ENCODE results near the gene TGFBRAP1. TPM values are rescaled to one million over a fixed set of nuclear protein-coding genes. Genes with fewer than 3 reads are reported as not detected.

Gene TGFBRAP1
- total RNA-seq, 4 donors from 2014 or later = 17.7 to 29.0 (median 26.2) TPM

DNA sequence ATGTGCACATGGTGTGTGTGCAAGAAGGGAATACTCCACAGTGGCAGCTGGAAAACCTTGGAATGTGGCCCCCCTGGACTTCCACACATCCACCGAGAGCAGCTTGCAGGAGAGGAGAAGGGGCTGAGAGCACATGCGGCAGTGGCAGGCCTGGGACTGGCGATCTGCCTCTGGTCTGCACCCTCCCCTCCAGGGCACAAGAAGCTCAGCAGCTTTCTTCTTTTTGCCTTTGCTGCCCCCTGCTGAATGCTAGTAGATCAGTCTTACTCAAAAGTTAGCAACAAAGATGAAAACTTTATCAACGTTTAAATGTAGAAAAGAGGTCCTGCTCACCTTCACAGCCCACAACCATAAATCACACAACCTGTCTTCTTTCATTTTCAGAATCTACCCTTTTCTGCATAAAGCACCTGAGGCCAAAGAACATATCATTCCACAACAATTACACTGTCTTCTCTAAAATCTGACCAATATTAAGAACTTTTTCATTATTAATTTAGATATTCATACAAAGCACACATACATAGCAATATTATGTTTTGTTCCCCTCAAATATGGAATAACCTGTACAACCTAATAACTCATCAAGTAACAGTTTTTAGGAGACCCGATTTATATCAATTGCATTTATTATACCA lies 34.6 kb downstream of the TGFBRAP1 start:
- H3K36me3 ChIP-seq = peaks cover 0 to 49% (median 0%) of the 10 kb centered on the region in 3 donors

DNA sequence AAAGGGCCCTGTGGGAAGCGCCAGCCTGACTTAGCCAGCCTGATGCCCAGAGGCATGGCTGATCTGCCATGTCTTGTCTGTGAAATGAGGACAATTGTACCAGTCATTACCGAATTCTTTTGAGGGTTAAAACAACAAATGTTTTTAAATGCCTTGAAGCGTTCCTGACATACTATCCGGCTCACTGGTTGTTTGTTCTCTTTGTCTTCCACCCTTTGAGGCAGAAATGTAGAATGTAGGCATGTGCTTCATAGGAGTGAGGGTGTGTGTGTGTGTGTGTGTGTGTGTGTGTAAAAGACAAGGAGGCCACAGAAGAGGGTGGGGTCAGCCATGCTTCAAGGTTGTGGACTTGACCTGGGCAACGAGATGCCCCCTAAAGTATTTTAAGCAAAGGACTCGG lies 35.5 kb downstream of the TGFBRAP1 start:
- Histone ChIP-seq H3K27me3 (no peaks in the 10 kb centered on the region), H3K36me3 (peaks cover 0 to 53% (median 0%) of the 10 kb centered on the region in 3 donors), H3K4me1 (no peaks in the 10 kb centered on the region), H3K4me3 (no peak overlapping the region), H3K27ac (no peak overlapping the region), H3K9me3 (no peaks in the 10 kb centered on the region)
- DNase-seq = no peak
- TF ChIP-seq, protein P1, sequence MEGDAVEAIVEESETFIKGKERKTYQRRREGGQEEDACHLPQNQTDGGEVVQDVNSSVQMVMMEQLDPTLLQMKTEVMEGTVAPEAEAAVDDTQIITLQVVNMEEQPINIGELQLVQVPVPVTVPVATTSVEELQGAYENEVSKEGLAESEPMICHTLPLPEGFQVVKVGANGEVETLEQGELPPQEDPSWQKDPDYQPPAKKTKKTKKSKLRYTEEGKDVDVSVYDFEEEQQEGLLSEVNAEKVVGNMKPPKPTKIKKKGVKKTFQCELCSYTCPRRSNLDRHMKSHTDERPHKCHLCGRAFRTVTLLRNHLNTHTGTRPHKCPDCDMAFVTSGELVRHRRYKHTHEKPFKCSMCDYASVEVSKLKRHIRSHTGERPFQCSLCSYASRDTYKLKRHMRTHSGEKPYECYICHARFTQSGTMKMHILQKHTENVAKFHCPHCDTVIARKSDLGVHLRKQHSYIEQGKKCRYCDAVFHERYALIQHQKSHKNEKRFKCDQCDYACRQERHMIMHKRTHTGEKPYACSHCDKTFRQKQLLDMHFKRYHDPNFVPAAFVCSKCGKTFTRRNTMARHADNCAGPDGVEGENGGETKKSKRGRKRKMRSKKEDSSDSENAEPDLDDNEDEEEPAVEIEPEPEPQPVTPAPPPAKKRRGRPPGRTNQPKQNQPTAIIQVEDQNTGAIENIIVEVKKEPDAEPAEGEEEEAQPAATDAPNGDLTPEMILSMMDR (IDR thresholded peaks at IDR 0.05) = no peak
- no peak for TF ChIP-seq POLR2A (IDR thresholded peaks at IDR 0.05)

More for the DNA sequence above, 34.6 kb downstream of the TGFBRAP1 start:
- Histone ChIP-seq H3K4me3 (no peak overlapping the region), H3K4me1 (no peaks in the 10 kb centered on the region), H3K27ac (no peak overlapping the region), H3K27me3 (no peaks in the 10 kb centered on the region), H3K9me3 (no peaks in the 10 kb centered on the region)
- no peak for DNase-seq
- TF ChIP-seq, protein P1 (IDR thresholded peaks at IDR 0.05) = peak in 3 of 6 experiments; percentile 18 to 23 (median 19)
- TF ChIP-seq POLR2A (IDR thresholded peaks at IDR 0.05) = no peak

DNA sequence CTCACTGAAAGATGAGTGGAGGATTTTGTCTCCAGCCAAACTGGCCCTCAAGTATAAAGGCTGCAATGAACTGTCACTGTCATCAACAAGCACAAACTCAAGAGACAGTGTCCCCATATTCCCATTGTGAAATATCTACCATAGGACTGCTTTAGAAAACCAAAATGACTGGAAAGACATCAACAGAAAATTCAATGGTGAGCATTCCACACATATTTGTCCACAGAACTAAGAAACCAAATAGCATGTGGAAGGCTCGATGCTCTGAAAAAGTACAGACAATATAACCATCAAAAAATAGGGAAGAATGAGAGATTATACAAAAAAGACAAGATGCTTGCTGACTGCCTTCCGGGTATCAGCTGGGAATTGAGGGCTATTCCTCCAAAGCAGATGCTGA lies 37.6 kb downstream of the TGFBRAP1 start:
- Histone ChIP-seq H3K4me1 (no peaks in the 10 kb centered on the region), H3K36me3 (peaks cover 0 to 40% (median 0%) of the 10 kb centered on the region in 3 donors)

DNA sequence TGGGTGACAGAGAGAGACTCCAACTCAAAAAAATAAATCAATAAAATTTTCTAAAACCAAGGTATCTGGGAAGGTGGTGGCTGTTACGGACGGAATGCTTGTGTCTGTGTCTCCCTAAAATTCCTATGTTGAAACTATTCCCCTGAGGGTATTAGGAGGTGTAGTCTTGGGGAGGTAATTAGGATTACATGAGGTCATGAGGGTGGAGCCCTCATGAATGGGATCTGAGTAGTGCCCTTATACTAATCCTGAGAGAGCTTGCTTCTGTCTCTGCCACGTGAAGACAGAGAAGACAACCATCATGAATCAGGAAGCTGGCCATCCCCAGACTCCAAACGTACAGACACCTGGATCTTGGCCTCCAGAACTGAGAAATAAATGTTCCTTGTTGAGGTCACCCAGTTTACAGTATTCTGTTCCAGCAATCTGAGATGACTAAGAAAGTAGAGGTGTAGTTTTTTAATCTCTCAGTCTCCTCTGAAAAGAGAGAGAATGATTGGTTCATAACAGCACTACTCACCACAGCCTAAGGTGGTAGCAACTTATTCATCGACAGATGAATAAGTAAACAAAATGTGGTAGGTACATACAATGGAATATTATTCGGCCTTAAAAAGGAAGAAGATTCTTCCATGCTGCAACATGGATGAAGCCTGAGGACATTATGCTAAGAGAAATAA lies 38.4 kb downstream of the TGFBRAP1 start:
- DNase-seq = no peak
- Histone ChIP-seq H3K27ac (no peak overlapping the region), H3K36me3 (peaks cover 0 to 42% (median 0%) of the 10 kb centered on the region in 3 donors), H3K9me3 (no peaks in the 10 kb centered on the region), H3K27me3 (no peaks in the 10 kb centered on the region), H3K4me3 (no peak overlapping the region), H3K4me1 (no peaks in the 10 kb centered on the region)
- TF ChIP-seq POLR2A (IDR thresholded peaks at IDR 0.05) = no peak
- TF ChIP-seq, protein P1 (IDR thresholded peaks at IDR 0.05) = no peak

More for the DNA sequence above, 37.6 kb downstream of the TGFBRAP1 start:
- Histone ChIP-seq H3K27me3 (no peaks in the 10 kb centered on the region), H3K27ac (no peak overlapping the region), H3K4me3 (no peak overlapping the region), H3K9me3 (no peaks in the 10 kb centered on the region)
- DNase-seq = no peak
- TF ChIP-seq POLR2A (IDR thresholded peaks at IDR 0.05) = no peak
- TF ChIP-seq, protein P1 (IDR thresholded peaks at IDR 0.05) = no peak

DNA sequence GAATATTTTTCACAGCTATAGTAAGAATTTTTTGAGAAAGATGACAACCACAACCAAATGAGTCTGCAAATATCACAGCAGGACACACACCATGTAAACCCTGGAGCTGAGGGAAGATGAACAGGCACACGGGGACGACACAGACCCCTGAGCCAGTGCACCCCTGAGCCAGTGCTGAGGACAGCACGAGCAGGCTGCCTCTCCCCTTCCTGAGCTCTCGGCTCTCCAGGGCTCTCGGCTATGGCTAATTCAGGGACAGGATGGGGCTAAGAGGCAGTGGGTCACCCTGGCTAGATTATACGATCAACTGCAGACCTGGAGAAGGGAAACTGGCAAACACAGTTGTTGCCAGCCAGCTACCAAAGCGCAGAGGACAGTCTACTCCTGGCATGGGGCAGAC lies 41.4 kb downstream of the TGFBRAP1 start:
- Histone ChIP-seq H3K9me3 (no peaks in the 10 kb centered on the region), H3K4me1 (no peaks in the 10 kb centered on the region), H3K27ac (no peak overlapping the region), H3K27me3 (no peaks in the 10 kb centered on the region), H3K4me3 (no peak overlapping the region), H3K36me3 (peaks cover 0 to 53% (median 0%) of the 10 kb centered on the region in 3 donors)
- DNase-seq = no peak
- TF ChIP-seq POLR2A (IDR thresholded peaks at IDR 0.05) = no peak

DNA sequence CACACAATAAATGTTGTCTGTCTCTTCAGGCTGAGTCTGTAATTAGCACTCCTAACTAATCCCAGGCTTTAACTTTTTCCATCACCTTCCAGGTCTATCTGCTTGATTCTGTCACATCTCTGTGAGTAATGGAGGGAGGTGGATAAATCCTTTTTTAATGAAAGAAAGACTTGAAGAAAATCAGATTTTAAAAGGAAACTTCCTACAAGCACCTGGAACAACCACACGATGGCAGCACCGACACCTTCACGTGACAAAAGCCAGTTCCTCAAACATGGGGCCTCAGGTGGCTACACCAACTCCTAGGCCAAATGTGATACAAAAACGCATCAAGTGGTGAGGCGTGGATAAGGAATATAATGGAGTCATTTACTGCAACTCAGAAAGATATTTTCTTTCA lies 41.8 kb downstream of the TGFBRAP1 start:
- Histone ChIP-seq H3K36me3 (peaks cover 0 to 55% (median 0%) of the 10 kb centered on the region in 3 donors), H3K27me3 (no peaks in the 10 kb centered on the region), H3K4me3 (no peak overlapping the region), H3K9me3 (no peaks in the 10 kb centered on the region), H3K27ac (no peak overlapping the region), H3K4me1 (no peaks in the 10 kb centered on the region)
- TF ChIP-seq POLR2A (IDR thresholded peaks at IDR 0.05) = no peak
- TF ChIP-seq, protein P1 (IDR thresholded peaks at IDR 0.05) = peak in 4 of 6 experiments; percentile 25 to 40 (median 35)
- peak in 1 of 3 donors; percentile 62 for DNase-seq

Data from Peyer's patch (tissue), 4 donors.